ENCODE measurements around the gene OGFOD3. TPM values are rescaled to one million over a fixed set of nuclear protein-coding genes. Genes with fewer than 3 reads are reported as not detected.

Gene OGFOD3
- total RNA-seq, 4 donors from 2014 or later = 7.7 to 39.9 (median 24.3) TPM

DNA sequence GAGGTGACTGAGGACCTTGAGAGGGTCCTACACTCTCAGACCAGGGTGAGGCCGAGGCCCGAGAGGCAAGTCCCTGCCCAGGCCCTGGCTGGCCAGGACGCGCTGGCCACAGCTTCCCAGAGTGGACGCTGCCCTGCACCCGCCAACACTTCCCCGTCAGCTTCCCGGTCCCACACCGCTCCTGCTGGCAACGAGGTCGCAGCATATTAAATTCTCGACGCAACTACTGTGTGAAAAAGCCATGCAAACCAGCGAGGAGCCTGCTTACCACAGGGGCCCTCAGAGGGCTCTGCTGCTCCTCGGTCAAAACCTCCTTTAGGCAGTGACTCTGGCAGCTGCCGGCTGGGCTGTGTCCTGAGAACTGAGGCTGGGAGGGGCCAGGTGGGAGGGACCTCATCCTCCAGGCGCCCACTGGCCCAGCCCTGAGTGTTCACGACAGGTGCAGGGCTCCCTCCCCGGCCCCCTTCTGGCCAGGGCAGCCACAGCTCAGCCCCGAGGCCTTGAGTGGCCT lies 61.5 kb downstream of the OGFOD3 start:
- TF ChIP-seq, protein P1, sequence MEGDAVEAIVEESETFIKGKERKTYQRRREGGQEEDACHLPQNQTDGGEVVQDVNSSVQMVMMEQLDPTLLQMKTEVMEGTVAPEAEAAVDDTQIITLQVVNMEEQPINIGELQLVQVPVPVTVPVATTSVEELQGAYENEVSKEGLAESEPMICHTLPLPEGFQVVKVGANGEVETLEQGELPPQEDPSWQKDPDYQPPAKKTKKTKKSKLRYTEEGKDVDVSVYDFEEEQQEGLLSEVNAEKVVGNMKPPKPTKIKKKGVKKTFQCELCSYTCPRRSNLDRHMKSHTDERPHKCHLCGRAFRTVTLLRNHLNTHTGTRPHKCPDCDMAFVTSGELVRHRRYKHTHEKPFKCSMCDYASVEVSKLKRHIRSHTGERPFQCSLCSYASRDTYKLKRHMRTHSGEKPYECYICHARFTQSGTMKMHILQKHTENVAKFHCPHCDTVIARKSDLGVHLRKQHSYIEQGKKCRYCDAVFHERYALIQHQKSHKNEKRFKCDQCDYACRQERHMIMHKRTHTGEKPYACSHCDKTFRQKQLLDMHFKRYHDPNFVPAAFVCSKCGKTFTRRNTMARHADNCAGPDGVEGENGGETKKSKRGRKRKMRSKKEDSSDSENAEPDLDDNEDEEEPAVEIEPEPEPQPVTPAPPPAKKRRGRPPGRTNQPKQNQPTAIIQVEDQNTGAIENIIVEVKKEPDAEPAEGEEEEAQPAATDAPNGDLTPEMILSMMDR (IDR thresholded peaks at IDR 0.05; ENCODE audit: low read depth) = no peak

DNA sequence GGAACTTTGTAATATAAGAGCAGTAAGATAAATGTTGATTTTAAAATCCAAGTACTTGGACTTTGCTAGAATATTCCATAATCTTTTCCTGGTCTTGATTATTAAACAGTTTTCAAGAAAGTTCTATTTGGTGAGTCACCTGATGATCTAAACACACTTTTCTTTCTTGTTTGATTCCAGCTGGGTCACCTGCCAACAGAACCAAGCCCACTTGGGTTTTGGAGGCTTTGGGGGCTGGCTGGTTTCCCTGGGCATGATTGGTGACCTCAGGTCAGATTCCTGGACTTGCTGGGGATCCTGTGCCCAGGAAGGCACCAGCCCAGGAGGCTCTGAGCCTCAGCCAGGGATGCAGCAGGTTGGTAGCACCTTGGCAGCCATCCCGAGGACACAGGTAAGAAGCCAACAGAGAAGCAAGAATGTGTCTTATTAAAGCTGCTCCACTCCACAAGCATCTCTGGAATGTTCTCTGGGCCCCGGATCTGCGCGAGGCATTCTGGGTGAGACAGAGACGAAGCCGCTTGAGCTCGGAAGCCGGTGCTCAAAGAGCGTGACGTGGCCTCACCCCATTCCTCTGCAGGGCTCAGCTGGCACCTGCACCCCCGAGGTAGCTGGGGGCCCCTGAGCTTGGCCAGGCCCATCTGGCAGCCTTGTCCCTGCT lies 62.5 kb downstream of the OGFOD3 start:
- TF ChIP-seq, protein P1 (IDR thresholded peaks at IDR 0.05; ENCODE audit: low read depth) = no peak

DNA sequence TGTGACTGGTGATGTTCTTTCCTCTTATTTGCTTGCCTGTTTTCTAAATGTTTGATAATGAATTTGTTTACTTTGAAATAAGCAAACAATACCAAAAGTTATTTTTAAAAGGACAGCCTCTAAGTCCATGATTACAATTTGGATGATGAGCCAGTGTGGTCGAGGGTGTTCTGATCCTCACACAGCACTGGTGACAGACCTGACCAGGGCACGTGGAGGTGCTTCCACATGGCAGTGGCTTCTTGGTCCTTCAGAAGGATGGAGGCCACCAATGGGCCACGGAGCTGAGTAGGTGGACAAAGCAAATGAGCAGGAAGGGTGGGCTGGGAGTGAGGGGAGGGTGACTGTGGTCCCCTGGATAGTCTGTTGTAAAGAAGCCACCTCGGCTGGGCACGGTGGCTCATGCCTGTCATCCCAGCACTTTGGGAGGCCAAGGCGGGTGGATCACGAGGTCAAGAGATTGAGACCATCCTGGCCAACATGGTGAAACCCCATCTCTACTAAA lies 63.5 kb downstream of the OGFOD3 start:
- TF ChIP-seq, protein P1 (IDR thresholded peaks at IDR 0.05; ENCODE audit: low read depth) = no peak

DNA sequence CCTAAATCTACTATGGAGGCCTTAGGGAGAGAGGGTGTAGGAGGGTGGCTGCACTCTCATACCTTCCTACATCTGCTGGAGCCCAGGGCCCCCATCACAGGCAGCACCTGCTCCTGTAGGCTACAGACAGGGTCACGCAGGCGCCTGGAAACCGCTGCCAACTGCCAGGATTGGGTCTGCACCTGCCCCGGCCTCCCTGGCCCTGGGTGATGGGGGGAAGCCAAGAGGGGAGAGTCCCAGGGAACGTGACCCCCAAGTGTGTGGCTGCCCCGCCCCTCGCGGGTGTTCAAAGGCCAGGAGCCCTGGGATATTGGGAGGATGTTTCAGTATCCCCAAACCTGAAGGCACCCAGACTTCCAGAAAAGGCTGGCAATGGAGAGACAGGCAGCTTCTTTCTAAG lies 64.9 kb downstream of the OGFOD3 start:
- TF ChIP-seq, protein P1 (IDR thresholded peaks at IDR 0.05; ENCODE audit: low read depth) = no peak

DNA sequence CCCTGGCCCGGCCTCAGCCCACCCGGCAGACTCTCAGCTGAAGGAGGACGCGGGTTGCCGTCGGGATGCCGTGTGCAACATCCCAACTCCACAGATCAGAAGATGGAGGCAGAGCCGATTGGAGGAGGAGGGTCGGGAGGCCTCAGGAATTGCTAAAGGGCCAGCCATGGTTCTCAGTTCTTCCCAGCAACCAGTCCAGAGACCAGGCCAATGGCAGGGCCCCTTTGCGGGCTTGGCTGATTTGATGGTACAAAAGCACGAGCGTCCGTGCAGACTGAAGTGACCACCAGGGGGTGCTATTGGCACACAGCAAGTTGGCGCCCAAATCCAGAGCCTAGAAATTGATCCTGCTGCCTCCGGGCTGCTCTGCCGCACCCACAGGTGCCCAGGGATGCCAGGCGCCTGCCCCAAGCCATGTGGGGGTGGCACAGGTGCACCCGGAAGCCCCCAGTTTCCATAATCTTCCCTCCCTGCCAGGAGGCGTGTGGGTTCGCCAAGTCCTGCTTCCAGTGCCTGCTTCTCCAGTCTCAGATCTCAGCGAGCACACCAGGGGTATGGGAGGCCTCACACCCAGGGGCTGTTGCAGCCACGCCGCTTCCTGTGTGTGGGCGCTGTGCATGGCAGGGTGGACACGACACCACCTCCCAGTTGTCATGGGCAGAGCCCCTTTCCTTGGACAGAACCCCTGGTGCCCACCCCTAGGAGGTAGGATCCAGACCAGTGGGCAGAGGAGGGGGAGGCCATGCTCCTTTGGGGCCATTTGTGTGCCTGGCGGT lies 66.5 kb downstream of the OGFOD3 start:
- TF ChIP-seq, protein P1 (IDR thresholded peaks at IDR 0.05; ENCODE audit: low read depth) = no peak

DNA sequence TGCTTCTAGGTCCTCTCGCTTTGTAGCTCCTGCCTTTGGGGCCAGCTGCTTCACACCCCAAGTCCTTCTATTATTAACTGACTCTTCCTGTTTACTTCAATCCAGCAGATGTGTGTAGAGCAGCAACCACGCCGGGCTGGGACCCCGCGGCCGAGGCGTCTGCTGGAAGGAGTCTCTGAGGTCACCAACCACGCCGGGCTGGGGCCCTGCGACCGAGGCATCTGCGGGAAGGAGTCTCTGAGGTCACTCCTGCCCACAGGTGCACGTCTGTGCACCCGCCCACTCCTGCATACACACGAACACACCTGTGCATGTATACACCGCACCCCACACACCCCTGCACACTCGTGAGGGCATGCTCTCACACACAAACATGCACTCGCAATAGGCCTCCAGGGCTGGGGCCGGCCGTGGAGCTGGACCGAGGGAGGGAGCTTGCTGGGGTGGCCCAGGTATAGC lies 67.1 kb downstream of the OGFOD3 start:
- TF ChIP-seq, protein P1 (IDR thresholded peaks at IDR 0.05; ENCODE audit: low read depth) = no peak

Data from subcutaneous adipose tissue (tissue), 4 donors.